ENCODE data around the gene ZFYVE28.

- TF ChIP-seq, protein P1, sequence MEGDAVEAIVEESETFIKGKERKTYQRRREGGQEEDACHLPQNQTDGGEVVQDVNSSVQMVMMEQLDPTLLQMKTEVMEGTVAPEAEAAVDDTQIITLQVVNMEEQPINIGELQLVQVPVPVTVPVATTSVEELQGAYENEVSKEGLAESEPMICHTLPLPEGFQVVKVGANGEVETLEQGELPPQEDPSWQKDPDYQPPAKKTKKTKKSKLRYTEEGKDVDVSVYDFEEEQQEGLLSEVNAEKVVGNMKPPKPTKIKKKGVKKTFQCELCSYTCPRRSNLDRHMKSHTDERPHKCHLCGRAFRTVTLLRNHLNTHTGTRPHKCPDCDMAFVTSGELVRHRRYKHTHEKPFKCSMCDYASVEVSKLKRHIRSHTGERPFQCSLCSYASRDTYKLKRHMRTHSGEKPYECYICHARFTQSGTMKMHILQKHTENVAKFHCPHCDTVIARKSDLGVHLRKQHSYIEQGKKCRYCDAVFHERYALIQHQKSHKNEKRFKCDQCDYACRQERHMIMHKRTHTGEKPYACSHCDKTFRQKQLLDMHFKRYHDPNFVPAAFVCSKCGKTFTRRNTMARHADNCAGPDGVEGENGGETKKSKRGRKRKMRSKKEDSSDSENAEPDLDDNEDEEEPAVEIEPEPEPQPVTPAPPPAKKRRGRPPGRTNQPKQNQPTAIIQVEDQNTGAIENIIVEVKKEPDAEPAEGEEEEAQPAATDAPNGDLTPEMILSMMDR (conservative IDR thresholded peaks at IDR 0.05 in 1 of 2, IDR thresholded peaks at IDR 0.05 in 1 of 2; ENCODE audit: extremely low read depth in 1 of 2, insufficient read depth in 1 of 2, low read depth in 1 of 2, low read length in 2 of 2) = no peak
- no peak for TF ChIP-seq EZH2 (IDR thresholded peaks at IDR 0.05; ENCODE audit: borderline replicate concordance, low read length)
Observed at GRCh38 chr4:2377241-2377640, 41.2 kb downstream of the ZFYVE28 start.

All from mammary epithelial cell (primary cell).